Vagina (tissue), 2 donors: ENCODE results near the gene CRAMP1. TPM values are rescaled to one million over a fixed set of nuclear protein-coding genes. Genes with fewer than 3 reads are reported as not detected.

ENCODE experiments used
- DNase-seq, 2 donors: peaks; one replicate each; pipeline ENCODE4 v3.0.0-alpha.2; 2017; ENCODE audit errors: extremely low spot score in 2 of 2
- H3K27ac ChIP-seq: fragments of 200-600 bp; sonication (generic); one replicate; pipeline ENCODE4 v1.5.1; 2019
- H3K27me3 ChIP-seq: fragments of 200-600 bp; sonication (generic); one replicate; pipeline ENCODE4 v1.5.1; 2019
- H3K36me3 ChIP-seq, 2 donors: fragments of 200-600 bp; sonication (generic); one replicate each; pipeline ENCODE4 v1.5.1; 2017 to 2019
- H3K4me1 ChIP-seq: fragments of 200-600 bp; sonication (generic); one replicate; pipeline ENCODE4 v1.5.1; 2019
- H3K4me3 ChIP-seq, 2 donors: fragments of 200-600 bp; sonication (generic); 1 replicate in 1 of 2; 2 replicates in 1 of 2; pipeline ENCODE4 v1.5.1; 2016 to 2019
- H3K9me3 ChIP-seq: fragments of 200-600 bp; sonication (generic); one replicate; pipeline ENCODE4 v1.5.1; 2019
- POLR2A ChIP-seq, 2 donors: fragments of 450-650 bp; IDR thresholded peaks; one replicate each; pipeline ENCODE4 v1.6.1; 2017; ENCODE audit warnings: antibody characterized with exemption in 2 of 2, mild to moderate bottlenecking in 2 of 2, moderate library complexity in 2 of 2
- POLR2AphosphoS5 ChIP-seq, 2 donors: sonication (generic); formaldehyde crosslinking; IDR thresholded peaks; one replicate each; pipeline ENCODE4 v1.9.0; 2017; ENCODE audit warnings: antibody characterized with exemption in 2 of 2, mild to moderate bottlenecking in 2 of 2, low read depth in 1 of 2; ENCODE audit not compliant: insufficient read depth in 1 of 2
- intact Hi-C: fragments of 100-400 bp; cut with DNase I; formaldehyde crosslinking; loops from one replicate; pipeline ENCODE4 v1.15.1; 2023
- total RNA-seq: library from RNA; depleted of rRNA; stranded (reverse); fragments of >200 nt; gene quantifications from one replicate; pipeline ENCODE4 v1.2.3, GENCODE V29; 2016
- TF ChIP-seq, protein P1 (sequence below), 3 experiments: fragments of 450-650 bp in 2 of 3; fragments of 200-600 bp in 1 of 3; sonication (generic) in 1 of 3; IDR thresholded peaks; one replicate each; pipeline ENCODE4 v1.5.1; 2017 to 2019; ENCODE audit warnings: antibody characterized with exemption in 3 of 3, mild to moderate bottlenecking in 2 of 3, moderate library complexity in 2 of 3

CRAMP1 gene
- total RNA-seq, 1 donor from 2014 or later: 13.8 TPM

DNA sequence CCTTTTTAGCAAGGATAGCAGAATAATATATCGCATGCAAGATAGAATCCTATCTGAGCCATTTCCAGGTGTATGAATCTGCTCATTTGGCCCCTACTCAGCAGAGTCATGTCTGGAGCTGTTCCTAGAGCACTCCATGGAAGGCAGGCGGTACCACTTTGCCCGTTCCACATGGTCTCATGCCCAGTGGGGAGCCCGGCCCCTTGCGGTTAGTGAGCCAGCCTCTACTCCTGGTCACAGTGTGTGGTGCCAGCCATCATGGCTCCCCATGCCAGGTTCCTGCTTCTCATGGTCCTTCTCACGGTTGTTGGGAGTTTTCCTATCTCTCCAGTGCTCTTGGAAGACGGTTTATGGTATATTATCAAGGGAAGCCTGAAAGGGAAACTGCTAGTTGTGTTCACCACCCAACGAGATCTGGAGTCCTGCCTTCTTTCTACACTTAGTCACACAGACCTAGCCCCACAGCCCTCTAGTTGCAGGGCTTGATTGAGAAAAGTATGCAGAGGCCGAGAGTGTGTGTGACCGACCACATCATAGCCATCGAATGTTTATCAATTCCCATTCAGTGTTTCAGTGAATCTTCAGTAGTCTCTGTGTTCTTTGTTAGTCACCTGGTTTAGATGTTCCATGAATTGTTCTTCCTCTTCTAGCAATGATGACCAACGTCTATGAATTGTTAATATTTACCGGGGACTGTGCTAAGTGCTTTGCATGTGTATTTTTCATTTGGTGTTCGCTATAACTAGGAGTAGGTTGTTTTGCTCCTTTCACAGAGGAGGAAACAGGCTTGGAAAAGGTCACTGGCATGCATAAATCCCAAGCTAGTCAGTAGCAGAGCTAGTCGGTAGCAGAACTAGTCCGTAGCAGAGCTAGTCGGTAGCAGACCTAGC, 75.5 kb downstream of the CRAMP1 start:
- TF ChIP-seq, protein P1, sequence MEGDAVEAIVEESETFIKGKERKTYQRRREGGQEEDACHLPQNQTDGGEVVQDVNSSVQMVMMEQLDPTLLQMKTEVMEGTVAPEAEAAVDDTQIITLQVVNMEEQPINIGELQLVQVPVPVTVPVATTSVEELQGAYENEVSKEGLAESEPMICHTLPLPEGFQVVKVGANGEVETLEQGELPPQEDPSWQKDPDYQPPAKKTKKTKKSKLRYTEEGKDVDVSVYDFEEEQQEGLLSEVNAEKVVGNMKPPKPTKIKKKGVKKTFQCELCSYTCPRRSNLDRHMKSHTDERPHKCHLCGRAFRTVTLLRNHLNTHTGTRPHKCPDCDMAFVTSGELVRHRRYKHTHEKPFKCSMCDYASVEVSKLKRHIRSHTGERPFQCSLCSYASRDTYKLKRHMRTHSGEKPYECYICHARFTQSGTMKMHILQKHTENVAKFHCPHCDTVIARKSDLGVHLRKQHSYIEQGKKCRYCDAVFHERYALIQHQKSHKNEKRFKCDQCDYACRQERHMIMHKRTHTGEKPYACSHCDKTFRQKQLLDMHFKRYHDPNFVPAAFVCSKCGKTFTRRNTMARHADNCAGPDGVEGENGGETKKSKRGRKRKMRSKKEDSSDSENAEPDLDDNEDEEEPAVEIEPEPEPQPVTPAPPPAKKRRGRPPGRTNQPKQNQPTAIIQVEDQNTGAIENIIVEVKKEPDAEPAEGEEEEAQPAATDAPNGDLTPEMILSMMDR (IDR thresholded peaks at IDR 0.05): no peak
- TF ChIP-seq POLR2A (IDR thresholded peaks at IDR 0.05) (no peak), POLR2AphosphoS5 (IDR thresholded peaks at IDR 0.05; ENCODE audit: insufficient read depth in 1 of 2, low read depth in 1 of 2) (no peak)
- intact Hi-C loops: no loop called here
- Histone ChIP-seq H3K27me3 (no peaks in the 10 kb centered on the region), H3K4me1 (peaks cover 8% of the 10 kb centered on the region), H3K9me3 (no peaks in the 10 kb centered on the region), H3K4me3 (no peak overlapping the region), H3K27ac (no peak overlapping the region), H3K36me3 (peaks cover 0 to 42% of the 10 kb centered on the region in 2 donors)
- no peak for DNase-seq

DNA sequence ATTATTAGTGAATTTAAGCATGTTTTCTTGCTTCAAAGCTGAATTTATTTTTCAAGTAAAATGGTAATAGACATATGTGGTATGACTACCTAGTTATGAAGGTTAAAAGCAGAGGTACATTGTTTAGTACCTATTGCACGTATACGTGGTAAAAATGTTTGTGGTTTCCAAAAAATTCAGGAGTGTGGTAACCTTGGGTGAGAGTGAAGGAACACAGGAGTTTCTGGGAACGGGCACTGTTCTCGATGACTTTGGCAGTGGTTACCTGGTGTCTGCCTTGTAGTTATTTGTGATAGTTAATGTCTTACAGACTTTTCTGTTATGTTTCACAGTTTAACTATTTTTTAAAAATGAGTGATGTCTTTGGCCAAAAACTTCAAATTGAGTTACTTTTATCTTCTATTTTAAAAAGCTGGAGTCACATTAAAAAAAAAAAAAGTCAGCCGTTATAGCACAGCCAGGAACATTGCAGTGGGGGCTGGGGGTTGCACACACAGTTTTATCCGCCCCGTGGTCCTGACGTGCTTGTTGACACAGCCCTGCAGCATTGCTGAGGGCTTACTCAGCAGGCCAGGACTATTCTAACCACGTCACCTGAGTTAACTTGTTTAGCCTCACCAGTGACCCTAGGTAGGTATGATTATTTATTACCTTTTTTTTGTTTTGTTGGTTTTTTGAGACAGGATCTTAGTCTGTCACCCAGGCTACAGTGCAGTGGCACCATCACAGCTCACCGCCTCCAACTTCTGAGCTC, 76.8 kb downstream of the CRAMP1 start:
- DNase-seq: no peak
- Histone ChIP-seq H3K4me1 (peaks cover 8% of the 10 kb centered on the region), H3K9me3 (no peaks in the 10 kb centered on the region), H3K4me3 (no peak overlapping the region), H3K36me3 (peaks cover 0 to 53% of the 10 kb centered on the region in 2 donors), H3K27me3 (no peaks in the 10 kb centered on the region), H3K27ac (no peak overlapping the region)
- intact Hi-C loops: no loop called here
- no peak for TF ChIP-seq POLR2A (IDR thresholded peaks at IDR 0.05)
- TF ChIP-seq POLR2AphosphoS5 (IDR thresholded peaks at IDR 0.05; ENCODE audit: insufficient read depth in 1 of 2, low read depth in 1 of 2): no peak
- TF ChIP-seq, protein P1 (IDR thresholded peaks at IDR 0.05): no peak

DNA sequence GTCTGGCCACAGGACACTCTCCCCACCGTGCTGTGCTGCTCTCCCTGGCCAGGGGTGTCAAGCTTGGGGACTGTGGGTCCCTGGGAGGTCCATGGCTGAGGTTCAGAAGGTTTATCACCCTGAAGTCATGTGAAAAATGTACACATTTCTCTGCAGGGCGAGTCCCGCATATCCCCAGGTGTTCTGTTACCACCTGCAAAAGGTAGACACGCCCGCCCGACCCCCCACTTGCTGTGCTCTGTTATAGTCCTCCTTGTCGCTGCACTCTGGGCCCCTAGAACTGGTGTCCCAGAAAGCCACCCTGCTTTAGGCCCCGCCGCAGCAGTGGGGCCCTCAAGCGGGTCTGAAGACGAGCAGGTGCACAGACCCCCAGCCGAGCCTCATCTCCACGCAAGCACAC, 77.7 kb downstream of the CRAMP1 start:
- Histone ChIP-seq H3K36me3 (peaks cover 0 to 60% of the 10 kb centered on the region in 2 donors), H3K27me3 (no peaks in the 10 kb centered on the region), H3K9me3 (no peaks in the 10 kb centered on the region), H3K4me1 (peaks cover 8% of the 10 kb centered on the region), H3K4me3 (no peak overlapping the region), H3K27ac (no peak overlapping the region)
- TF ChIP-seq POLR2AphosphoS5 (IDR thresholded peaks at IDR 0.05; ENCODE audit: insufficient read depth in 1 of 2, low read depth in 1 of 2): no peak
- TF ChIP-seq, protein P1 (IDR thresholded peaks at IDR 0.05): no peak
- no peak for TF ChIP-seq POLR2A (IDR thresholded peaks at IDR 0.05)
- no peak for DNase-seq
- intact Hi-C loops: no loop called here

DNA sequence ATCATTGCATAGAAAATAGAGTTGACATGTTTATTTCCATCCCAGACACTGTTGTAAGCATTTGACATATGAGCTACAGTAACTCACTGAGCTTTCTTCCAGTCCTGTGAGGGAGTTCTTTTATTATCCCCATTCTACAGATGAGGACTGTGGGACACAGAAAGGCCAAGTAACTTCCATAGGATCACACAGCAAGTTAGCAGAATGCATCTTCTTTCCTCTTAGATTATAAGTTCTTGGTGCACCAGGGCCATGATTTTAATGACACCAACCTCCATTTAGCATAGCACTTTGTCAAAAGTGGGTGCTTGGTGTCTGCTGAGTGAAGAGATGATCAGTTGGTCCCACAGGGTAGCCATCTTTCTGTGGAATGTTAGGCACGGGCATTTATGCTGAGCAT, 78.7 kb downstream of the CRAMP1 start:
- DNase-seq: no peak
- H3K36me3 ChIP-seq: peaks cover 0 to 65% of the 10 kb centered on the region in 2 donors
- no peak overlapping the region for H3K4me3 ChIP-seq
- TF ChIP-seq POLR2A (IDR thresholded peaks at IDR 0.05) (no peak), POLR2AphosphoS5 (IDR thresholded peaks at IDR 0.05; ENCODE audit: insufficient read depth in 1 of 2, low read depth in 1 of 2) (no peak)
- TF ChIP-seq, protein P1 (IDR thresholded peaks at IDR 0.05): no peak
- no peaks in the 10 kb centered on the region for H3K27me3 ChIP-seq
- no peaks in the 10 kb centered on the region for H3K9me3 ChIP-seq
- no peak overlapping the region for H3K27ac ChIP-seq
- intact Hi-C loops: no loop called here
- H3K4me1 ChIP-seq: peaks cover 8% of the 10 kb centered on the region
